Measurements from ENCODE around the gene TNKS2. TPM values are rescaled to one million over a fixed set of nuclear protein-coding genes. Genes with fewer than 3 reads are reported as not detected.

Gene TNKS2
- total RNA-seq, 1 donor from 2014 or later: 56.2 TPM

DNA sequence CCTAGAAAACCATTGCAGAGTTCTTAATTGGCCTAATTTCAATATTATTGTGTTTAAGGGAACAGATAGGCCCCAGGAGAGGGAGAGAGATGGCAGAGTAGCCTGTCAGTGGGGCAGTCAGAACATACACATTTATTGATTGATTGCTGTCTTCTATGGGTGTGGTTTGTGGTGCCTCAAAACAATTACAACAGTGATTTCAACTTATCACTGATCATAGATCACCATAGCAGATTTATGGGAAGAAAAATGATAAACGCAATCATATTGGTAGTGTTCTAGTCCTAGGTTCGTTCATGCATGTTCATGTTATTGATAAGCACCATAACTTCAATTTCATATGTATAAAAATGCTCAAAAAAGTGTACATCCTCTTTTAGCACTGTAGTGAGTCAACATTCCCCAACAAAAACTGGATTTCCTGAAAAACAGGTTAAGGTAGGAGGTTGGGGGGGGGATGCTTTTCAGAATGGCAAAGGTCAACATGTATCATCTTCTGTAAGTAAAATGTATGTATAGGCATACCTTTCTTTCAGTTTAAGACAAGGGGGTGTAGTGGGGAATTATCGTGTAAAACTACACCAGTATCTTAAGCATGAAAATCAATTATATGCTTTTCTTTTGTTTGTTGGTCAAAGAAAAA is 1.1 kb upstream of the TNKS2 start:
- Mint-ChIP-seq H3K27ac (ENCODE audit: unreplicated experiment) (no peak overlapping the region), H3K36me3 (ENCODE audit: low read depth, unreplicated experiment) (no peaks in the 10 kb centered on the region), H3K4me1 (ENCODE audit: low read depth, unreplicated experiment) (peaks cover 25% of the 10 kb centered on the region), H3K9me3 (ENCODE audit: unreplicated experiment) (no peaks in the 10 kb centered on the region), H3K4me3 (ENCODE audit: unreplicated experiment) (peak overlapping the region; percentile 88), H3K27me3 (ENCODE audit: low read depth, unreplicated experiment) (no peaks in the 10 kb centered on the region)
- H4K20me1 ChIP-seq (ENCODE audit: insufficient read depth, low read length): peaks cover 29% of the 10 kb centered on the region
- H3K4me1 ChIP-seq (ENCODE audit: insufficient read depth, low read length): peaks cover 16% of the 10 kb centered on the region
- TF ChIP-seq, protein P1, sequence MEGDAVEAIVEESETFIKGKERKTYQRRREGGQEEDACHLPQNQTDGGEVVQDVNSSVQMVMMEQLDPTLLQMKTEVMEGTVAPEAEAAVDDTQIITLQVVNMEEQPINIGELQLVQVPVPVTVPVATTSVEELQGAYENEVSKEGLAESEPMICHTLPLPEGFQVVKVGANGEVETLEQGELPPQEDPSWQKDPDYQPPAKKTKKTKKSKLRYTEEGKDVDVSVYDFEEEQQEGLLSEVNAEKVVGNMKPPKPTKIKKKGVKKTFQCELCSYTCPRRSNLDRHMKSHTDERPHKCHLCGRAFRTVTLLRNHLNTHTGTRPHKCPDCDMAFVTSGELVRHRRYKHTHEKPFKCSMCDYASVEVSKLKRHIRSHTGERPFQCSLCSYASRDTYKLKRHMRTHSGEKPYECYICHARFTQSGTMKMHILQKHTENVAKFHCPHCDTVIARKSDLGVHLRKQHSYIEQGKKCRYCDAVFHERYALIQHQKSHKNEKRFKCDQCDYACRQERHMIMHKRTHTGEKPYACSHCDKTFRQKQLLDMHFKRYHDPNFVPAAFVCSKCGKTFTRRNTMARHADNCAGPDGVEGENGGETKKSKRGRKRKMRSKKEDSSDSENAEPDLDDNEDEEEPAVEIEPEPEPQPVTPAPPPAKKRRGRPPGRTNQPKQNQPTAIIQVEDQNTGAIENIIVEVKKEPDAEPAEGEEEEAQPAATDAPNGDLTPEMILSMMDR (IDR thresholded peaks at IDR 0.05; ENCODE audit: insufficient read depth, low read depth, low read length): no peak
- no peak for TF ChIP-seq EZH2 (IDR thresholded peaks at IDR 0.05; ENCODE audit: insufficient read depth, low read length)
- peak overlapping the region; percentile 74 for H2AFZ ChIP-seq (ENCODE audit: low read depth, low read length)
- no peaks in the 10 kb centered on the region for H3K9me3 ChIP-seq (ENCODE audit: insufficient read depth, low read depth, low read length)
- peak overlapping the region; percentile 97 for H3K4me3 ChIP-seq (ENCODE audit: insufficient read depth, low read depth, low read length)
- peak overlapping the region; percentile 87 for H3K4me2 ChIP-seq (ENCODE audit: low read length)
- H3K36me3 ChIP-seq (ENCODE audit: insufficient read depth, low read length): no peaks in the 10 kb centered on the region
- FAIRE-seq (no peak), DNase-seq (ENCODE audit: low read depth) (no peak)
- H3K79me2 ChIP-seq (ENCODE audit: insufficient read depth, low read length): peaks cover 48% of the 10 kb centered on the region
- H3K27ac ChIP-seq (ENCODE audit: low read depth, low read length): no peak overlapping the region
- H3K9ac ChIP-seq (ENCODE audit: low read length): peak overlapping the region; percentile 83
- H3K27me3 ChIP-seq (ENCODE audit: insufficient read depth, low read length): no peaks in the 10 kb centered on the region

DNA sequence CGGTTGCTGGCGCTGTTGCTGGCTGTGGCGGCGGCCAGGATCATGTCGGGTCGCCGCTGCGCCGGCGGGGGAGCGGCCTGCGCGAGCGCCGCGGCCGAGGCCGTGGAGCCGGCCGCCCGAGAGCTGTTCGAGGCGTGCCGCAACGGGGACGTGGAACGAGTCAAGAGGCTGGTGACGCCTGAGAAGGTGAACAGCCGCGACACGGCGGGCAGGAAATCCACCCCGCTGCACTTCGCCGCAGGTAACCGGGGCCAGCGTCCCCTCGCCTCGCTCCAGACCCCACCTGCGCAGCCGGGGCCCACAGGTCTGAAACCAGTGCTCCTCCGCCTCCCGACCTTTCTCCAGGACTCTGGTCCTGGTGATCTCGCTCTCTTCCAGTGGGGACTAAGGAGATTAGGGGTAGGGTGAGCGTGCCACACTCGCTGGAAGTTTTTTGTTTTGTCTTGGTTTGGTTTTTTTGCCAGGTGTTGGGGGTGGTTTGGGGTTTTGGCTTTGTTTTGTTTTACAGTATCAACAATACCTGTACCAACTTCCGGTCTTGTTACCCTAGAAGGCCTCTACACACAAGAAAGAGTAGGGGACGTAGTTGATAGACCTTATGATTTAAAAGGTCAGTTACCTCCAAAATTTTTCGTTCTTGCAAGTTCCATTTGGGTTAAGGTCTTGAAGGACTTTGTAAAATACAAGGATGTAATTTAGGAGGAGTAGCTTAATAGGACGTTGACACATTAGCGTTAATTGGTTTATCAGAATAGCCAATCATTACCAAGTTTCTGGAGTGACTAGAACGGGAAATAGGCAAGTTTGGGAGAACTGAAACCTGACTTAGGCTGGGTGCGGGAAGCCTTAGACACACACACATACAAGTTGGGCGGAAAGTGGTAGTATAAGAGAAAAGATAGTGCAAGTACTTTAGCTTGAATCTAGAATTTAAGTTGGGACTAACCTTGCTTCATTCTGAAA is 704 bp downstream of the TNKS2 start:
- Histone ChIP-seq H3K4me2 (ENCODE audit: low read length) (peak overlapping the region; percentile 87), H3K36me3 (ENCODE audit: insufficient read depth, low read length) (no peaks in the 10 kb centered on the region), H3K4me1 (ENCODE audit: insufficient read depth, low read length) (peaks cover 16% of the 10 kb centered on the region), H3K9ac (ENCODE audit: low read length) (peak overlapping the region; percentile 83), H3K27me3 (ENCODE audit: insufficient read depth, low read length) (no peaks in the 10 kb centered on the region), H3K79me2 (ENCODE audit: insufficient read depth, low read length) (peaks cover 66% of the 10 kb centered on the region), H4K20me1 (ENCODE audit: insufficient read depth, low read length) (peaks cover 47% of the 10 kb centered on the region), H3K27ac (ENCODE audit: low read depth, low read length) (peak overlapping the region; percentile 74), H3K9me3 (ENCODE audit: insufficient read depth, low read depth, low read length) (no peaks in the 10 kb centered on the region), H2AFZ (ENCODE audit: low read depth, low read length) (peak overlapping the region; percentile 74), H3K4me3 (ENCODE audit: insufficient read depth, low read depth, low read length) (peak overlapping the region; percentile 97)
- Mint-ChIP-seq H3K4me1 (ENCODE audit: low read depth, unreplicated experiment) (peaks cover 25% of the 10 kb centered on the region), H3K27me3 (ENCODE audit: low read depth, unreplicated experiment) (no peaks in the 10 kb centered on the region), H3K4me3 (ENCODE audit: unreplicated experiment) (peak overlapping the region; percentile 99), H3K36me3 (ENCODE audit: low read depth, unreplicated experiment) (peaks cover 3% of the 10 kb centered on the region), H3K27ac (ENCODE audit: unreplicated experiment) (peak overlapping the region; percentile 88), H3K9me3 (ENCODE audit: unreplicated experiment) (no peaks in the 10 kb centered on the region)
- TF ChIP-seq EZH2 (IDR thresholded peaks at IDR 0.05; ENCODE audit: insufficient read depth, low read length): no peak
- TF ChIP-seq, protein P1 (IDR thresholded peaks at IDR 0.05; ENCODE audit: insufficient read depth, low read depth, low read length): no peak
- DNase-seq (ENCODE audit: low read depth) (peak; percentile 62), FAIRE-seq (no peak)
